ENCODE data around the gene SAMSN1. TPM values are rescaled to one million over a fixed set of nuclear protein-coding genes. Genes with fewer than 3 reads are reported as not detected.

Gene SAMSN1
- total and polyA plus RNA-seq, 2 of the 8 experiments (the other 6 are each of a cell fraction or from before 2014, with no cell fraction given), result 0.50 to 3.0 TPM

GRCh38 chr21:14592296-14593000 lies 46.3 kb upstream of the SAMSN1 start:
- Histone ChIP-seq H2BK15ac (ENCODE audit: low read length) (no peak overlapping the region), H3K9me3 (ENCODE audit: insufficient read depth in 2 of 2, low read depth in 1 of 2, low read length in 1 of 2) (peaks cover 0 to 3% of the 10 kb centered on the region in 2 experiments; a peak in 2 of 4 replicates), H2BK12ac (ENCODE audit: low read depth, low read length) (no peak overlapping the region), H2AK5ac (ENCODE audit: low read depth, low read length) (no peak overlapping the region), H3K18ac (ENCODE audit: extremely low read depth, low read length) (no peak overlapping the region), H4K91ac (replicated peaks; ENCODE audit: insufficient read length, low read length) (no peak overlapping the region), H3K4me2 (ENCODE audit: insufficient read depth in 1 of 2, low read depth in 2 of 2, low read length in 2 of 2) (no peak overlapping the region), H3K27me3 (replicated peaks in 1 of 4; ENCODE audit: control insufficient read depth in 3 of 4, extremely low read depth in 1 of 4, insufficient read depth in 3 of 4, low read length in 3 of 4) (no peaks in the 10 kb centered on the region), H3K9ac (replicated peaks in 1 of 4; ENCODE audit: extremely low read depth in 1 of 4, low read depth in 3 of 4, low read length in 3 of 4) (no peak overlapping the region), H3K4me3 (ENCODE audit: extremely low read depth in 1 of 4, insufficient read depth in 2 of 4, low read depth in 3 of 4, low read length in 4 of 4) (no peak overlapping the region), H3K23ac (ENCODE audit: insufficient read length) (no peak overlapping the region), H2BK5ac (ENCODE audit: low read depth, low read length) (no peak overlapping the region), H3K36me3 (ENCODE audit: control insufficient read depth in 2 of 4, insufficient read depth in 4 of 4, low read length in 3 of 4) (no peaks in the 10 kb centered on the region; a peak in 1 of 8 replicates), H3K27ac (ENCODE audit: low read depth, low read length) (no peak overlapping the region), H3K79me2 (ENCODE audit: control insufficient read depth in 1 of 2, insufficient read depth in 2 of 2, low read length in 2 of 2) (no peaks in the 10 kb centered on the region), H2AFZ (ENCODE audit: low read length) (no peak overlapping the region), H3K4ac (replicated peaks; ENCODE audit: insufficient read length, low read depth, low read length) (no peak overlapping the region), H2BK120ac (replicated peaks; ENCODE audit: low read depth, low read length) (no peak overlapping the region), H2BK20ac (ENCODE audit: low read length) (no peak overlapping the region), H3K79me1 (ENCODE audit: low read depth, low read length) (no peaks in the 10 kb centered on the region), H3K14ac (ENCODE audit: insufficient read length) (no peak overlapping the region), H3K56ac (replicated peaks; ENCODE audit: insufficient read length, low read depth, low read length) (no peak overlapping the region), H4K8ac (ENCODE audit: extremely low read depth, insufficient read depth, low read length) (no peak overlapping the region), H3K23me2 (ENCODE audit: low read depth, low read length) (no peaks in the 10 kb centered on the region), H4K5ac (ENCODE audit: insufficient read length, low read depth, low read length) (no peak overlapping the region), H4K20me1 (replicated peaks in 1 of 2; ENCODE audit: control insufficient read depth in 1 of 2, insufficient read depth in 2 of 2, low read length in 2 of 2) (no peaks in the 10 kb centered on the region), H3K4me1 (replicated peaks in 1 of 4; ENCODE audit: control insufficient read depth in 3 of 4, insufficient read depth in 4 of 4, low read length in 3 of 4) (no peaks in the 10 kb centered on the region)
- CTCF ChIA-PET (ENCODE audit: partially characterized antibody), result interaction anchor here (1.0 kb wide), 1 partner anchor 187 kb away, joined by 3 read pairs; no protein-coding TSS in a partner anchor
- whole genome bisulfite sequencing, 2 experiments (ENCODE audit: extremely low coverage in 1 of 2, insufficient coverage in 1 of 2, insufficient read length in 1 of 2, insufficient replicate concordance in 2 of 2, low coverage in 1 of 2, low lambda C conversion rate in 2 of 2, missing lambda C conversion rate in 1 of 2), result 92% methylated on average over 4 of the region's 4 CpGs; no CpG with 5 or more reads in 1 of the 2 experiments
- TF ChIP-seq TAF7 (optimal IDR thresholded peaks at IDR 0.05; ENCODE audit: borderline replicate concordance, low read depth, low read length) (no peak), GTF2F1 (IDR thresholded peaks at IDR 0.05; ENCODE audit: borderline replicate concordance, low read depth, low read length) (no peak), CREB1 (IDR thresholded peaks at IDR 0.05) (no peak), SIN3A (conservative IDR thresholded peaks at IDR 0.05 in 1 of 2, IDR thresholded peaks at IDR 0.05 in 1 of 2; ENCODE audit: low read depth in 1 of 2, low read length in 2 of 2) (no peak), SAP30 (IDR thresholded peaks at IDR 0.05; ENCODE audit: insufficient read depth, insufficient replicate concordance, low read length) (no peak), BACH1 (IDR thresholded peaks at IDR 0.05; ENCODE audit: low read length) (no peak), CEBPB (IDR thresholded peaks at IDR 0.05; ENCODE audit: low read depth, low read length) (no peak), HDAC6 (IDR thresholded peaks at IDR 0.05; ENCODE audit: low read depth, low read length) (no peak), JUN (IDR thresholded peaks at IDR 0.05; ENCODE audit: low read depth, low read length) (no peak), YY1 (IDR thresholded peaks at IDR 0.05; ENCODE audit: low read depth, low read length) (no peak), NANOG (IDR thresholded peaks at IDR 0.05; ENCODE audit: insufficient read depth, low read depth, low read length, poor library complexity, severe bottlenecking) (no peak)
- POLR2A ChIA-PET (ENCODE audit: partially characterized antibody), result no interaction called here
- FAIRE-seq (no peak), DNase-seq (ENCODE audit: low read depth in 1 of 2, low spot score in 2 of 2) (no peak)

All from H1 (cell line).